Mesothelial cell of epicardium (in vitro differentiated cells): ENCODE results near the gene NHSL2. TPM values are rescaled to one million over a fixed set of nuclear protein-coding genes. Genes with fewer than 3 reads are reported as not detected.

ENCODE experiments used
- DNase-seq, 2 experiments: peaks; one replicate each; pipeline ENCODE4 v3.0.0; 2021; ENCODE audit warnings: low spot score in 2 of 2; ENCODE audit not compliant: unreplicated experiment in 2 of 2
- H3K27ac Mint-ChIP-seq: 2 replicates; pipeline ENCODE4 v1.8.0; 2021; ENCODE audit warnings: mixed read lengths
- H3K27me3 Mint-ChIP-seq: 2 replicates; pipeline ENCODE4 v1.8.0; 2021; ENCODE audit warnings: low read depth, mixed read lengths
- H3K36me3 Mint-ChIP-seq: 2 replicates; pipeline ENCODE4 v1.8.0; 2021; ENCODE audit warnings: mixed read lengths
- H3K4me1 Mint-ChIP-seq: 2 replicates; pipeline ENCODE4 v1.8.0; 2021; ENCODE audit warnings: mixed read lengths
- H3K4me3 Mint-ChIP-seq: 2 replicates; pipeline ENCODE4 v1.8.0; 2021; ENCODE audit warnings: mild to moderate bottlenecking, moderate library complexity, mixed read lengths
- H3K9me3 Mint-ChIP-seq: 2 replicates; pipeline ENCODE4 v1.8.0; 2021; ENCODE audit warnings: mixed read lengths
- CTCF ChIP-seq: fragments of 200-600 bp; sonication (generic); IDR thresholded peaks from one replicate; pipeline ENCODE4 v1.5.0; 2021; ENCODE audit warnings: antibody characterized with exemption; ENCODE audit not compliant: unreplicated experiment
- total RNA-seq: library from RNA; stranded (reverse); gene quantifications from 3 replicates; pipeline ENCODE4 v1.2.1, GENCODE V29; 2021

Gene NHSL2
- total RNA-seq, 1 donor from 2014 or later = 24.0 TPM

- H3K4me1 Mint-ChIP-seq = peaks cover 17% of the 10 kb centered on the region
- no peaks in the 10 kb centered on the region for H3K27me3 Mint-ChIP-seq
- no peak overlapping the region for H3K4me3 Mint-ChIP-seq
These were observed 191.5 kb downstream of the NHSL2 start for GRCh38 chrX:72102126-72102525.

GRCh38 chrX:72102760-72103159 is 192.1 kb downstream of the NHSL2 start:
- no peak for TF ChIP-seq CTCF
- H3K4me3 Mint-ChIP-seq = no peak overlapping the region
- H3K27me3 Mint-ChIP-seq = no peaks in the 10 kb centered on the region
- no peak for DNase-seq
- H3K36me3 Mint-ChIP-seq = peaks cover 2% of the 10 kb centered on the region
- H3K9me3 Mint-ChIP-seq = peaks cover 21% of the 10 kb centered on the region
- H3K4me1 Mint-ChIP-seq = peaks cover 23% of the 10 kb centered on the region
- no peak overlapping the region for H3K27ac Mint-ChIP-seq

More at GRCh38 chrX:72102126-72102525, 191.5 kb downstream of the NHSL2 start:
- Mint-ChIP-seq H3K36me3 (peaks cover 2% of the 10 kb centered on the region), H3K27ac (peak overlapping the region; percentile 85), H3K9me3 (peaks cover 18% of the 10 kb centered on the region)
- no peak for TF ChIP-seq CTCF
- no peak for DNase-seq

GRCh38 chrX:72105436-72105835 is 194.8 kb downstream of the NHSL2 start:
- peaks cover 16% of the 10 kb centered on the region for H3K9me3 Mint-ChIP-seq
- H3K4me3 Mint-ChIP-seq = no peak overlapping the region
- no peak for DNase-seq
- no peak overlapping the region for H3K27ac Mint-ChIP-seq
- peaks cover 29% of the 10 kb centered on the region for H3K4me1 Mint-ChIP-seq
- no peaks in the 10 kb centered on the region for H3K36me3 Mint-ChIP-seq
- H3K27me3 Mint-ChIP-seq = no peaks in the 10 kb centered on the region
- no peak for TF ChIP-seq CTCF

- Mint-ChIP-seq H3K4me3 (no peak overlapping the region), H3K27me3 (no peaks in the 10 kb centered on the region), H3K4me1 (peaks cover 20% of the 10 kb centered on the region), H3K36me3 (no peaks in the 10 kb centered on the region), H3K9me3 (peaks cover 16% of the 10 kb centered on the region), H3K27ac (no peak overlapping the region)
- TF ChIP-seq CTCF = no peak
- no peak for DNase-seq
These were observed 196.7 kb downstream of the NHSL2 start for GRCh38 chrX:72107320-72107719.

GRCh38 chrX:72107841-72108595 is 197.4 kb downstream of the NHSL2 start:
- Mint-ChIP-seq H3K4me1 (peaks cover 19% of the 10 kb centered on the region), H3K4me3 (no peak overlapping the region), H3K27me3 (no peaks in the 10 kb centered on the region), H3K27ac (no peak overlapping the region), H3K9me3 (peaks cover 16% of the 10 kb centered on the region), H3K36me3 (no peaks in the 10 kb centered on the region)
- DNase-seq = no peak
- TF ChIP-seq CTCF = no peak
